Adrenal gland (tissue), 12 donors: Measurements from ENCODE around the gene MCTP1. TPM values are rescaled to one million over a fixed set of nuclear protein-coding genes. Genes with fewer than 3 reads are reported as not detected.

Experiments
- DNase-seq, 7 donors: peaks; one replicate each; pipeline ENCODE4 v3.0.0-alpha.2; 2019 to 2020
- H3K27ac ChIP-seq, 5 donors: fragments of 200-600 bp; sonication (generic) in 4 of 5; 1 replicate in 3 of 5; 2 replicates in 2 of 5; pipeline versions ENCODE4 v1.5.1 to v1.8.0; 2016 to 2020; ENCODE audit warnings: mild to moderate bottlenecking in 1 of 5
- H3K27me3 ChIP-seq: fragments of 200-600 bp; 2 replicates; pipeline ENCODE4 v1.8.0; 2021
- H3K36me3 ChIP-seq, 2 donors: fragments of 200-600 bp; replicated peaks in 1 of 2; 1 replicate in 1 of 2; 2 replicates in 1 of 2; pipeline versions ENCODE4 v1.5.1 to v1.8.0; 2018 to 2022
- H3K4me1 ChIP-seq, 2 donors: fragments of 200-600 bp; replicated peaks in 1 of 2; 1 replicate in 1 of 2; 2 replicates in 1 of 2; pipeline versions ENCODE4 v1.5.1 to v1.8.0; 2018 to 2021
- H3K4me3 ChIP-seq, 4 donors: fragments of 200-600 bp; sonication (generic) in 3 of 4; one replicate each; pipeline ENCODE4 v1.5.1; 2016 to 2018
- H3K9me3 ChIP-seq, 3 donors: fragments of 200-600 bp; sonication (generic) in 1 of 3; replicated peaks in 1 of 3; 1 replicate in 2 of 3; 2 replicates in 1 of 3; pipeline versions ENCODE4 v1.5.1 to v1.8.0; 2016 to 2021
- CTCF ChIP-seq, 6 experiments: fragments of 450-650 bp in 4 of 6; fragments of 200-600 bp in 2 of 6; sonication (generic) in 1 of 6; IDR thresholded peaks; 1 replicate in 5 of 6; 2 replicates in 1 of 6; pipeline versions ENCODE4 v1.5.1 to v1.8.0; 2016 to 2021; ENCODE audit warnings: antibody characterized with exemption in 6 of 6, mild to moderate bottlenecking in 2 of 6, moderate library complexity in 1 of 6
- POLR2A ChIP-seq, 2 donors: fragments of 450-650 bp; IDR thresholded peaks; one replicate each; pipeline ENCODE4 v1.6.1; 2017; ENCODE audit warnings: antibody characterized with exemption in 2 of 2, mild to moderate bottlenecking in 2 of 2, moderate library complexity in 1 of 2
- WGBS, 4 donors: extraction: QIAGEN DNeasy Blood & Tissue Kit in 2 of 4; methylation state at CpG; one replicate each; pipeline versions ENCODE4 v1.1.5 to v1.1.7; 2013 to 2017; 5-methylcytosine and 5-hydroxymethylcytosine counted together
- intact Hi-C, 2 donors: fragments of 100-400 bp; cut with DNase I; formaldehyde crosslinking; loops; one replicate each; pipeline versions ENCODE4 v1.14.1 to v1.15.0; 2022 to 2023
- polyA plus RNA-seq, 3 donors: library from polyadenylated mRNA; stranded (reverse); fragments of 200-250 nt in 2 of 3; fragments of 350-450 nt in 1 of 3; fragmentation: Illumina TruSeq in 1 of 3; extraction: RNeasy Lipid Tissue Mini Kit (QIAGEN cat#74804) in 1 of 3; gene quantifications; one replicate each; pipeline ENCODE4 v1.2.3, GENCODE V29; 2013 to 2014
- total RNA-seq, 9 donors: library from RNA; depleted of rRNA in 4 of 9; stranded (reverse); fragments of >200 nt in 4 of 9; fragments of 120-200 nt in 1 of 9; fragmentation: NEBNext Ultra II Directional in 1 of 9; extraction: Animal tissue kit (Norgen Biotek cat#: 25700) in 1 of 9; gene quantifications; one replicate each; pipeline versions ENCODE4 v1.1.0 to v1.2.4, GENCODE V29; 2013 to 2023
- donor health status: healthy with polysubstance abuse.
- donor health status: Bipolar disorder and iron deficiency.
- donor health status: DM: yes; HTN: yes; CAD: no.
- donor health status: DM: no; HTN: no; CAD: no.
- donor health status: DM: no; HTN: no; CAD: no.
- donor health status: DM: yes; HTN: yes; CAD: no.

Gene MCTP1
- total and polyA plus RNA-seq, 12 donors, result 1.2 to 20.1 (median 5.1) TPM

- no peak for DNase-seq
- 59 to 67% (median 60%) methylated on average over 2 of the region's 2 CpGs for WGBS, 4 donors
- intact Hi-C loops, result no loop called here
- H3K27ac ChIP-seq, result no peak overlapping the region
- H3K36me3 ChIP-seq, result no peaks in the 10 kb centered on the region
- H3K4me3 ChIP-seq, result no peak overlapping the region
- TF ChIP-seq CTCF (IDR thresholded peaks at IDR 0.05) (no peak), POLR2A (IDR thresholded peaks at IDR 0.05) (no peak)
- H3K4me1 ChIP-seq, result no peaks in the 10 kb centered on the region
- no peaks in the 10 kb centered on the region for H3K27me3 ChIP-seq
- H3K9me3 ChIP-seq, result no peaks in the 10 kb centered on the region
Measured at GRCh38 chr5:95090774-95091173, 194.1 kb downstream of the MCTP1 start.

- Histone ChIP-seq H3K4me1 (no peaks in the 10 kb centered on the region), H3K27ac (peak overlapping the region in 1 of 5 donors; percentile 61), H3K27me3 (no peaks in the 10 kb centered on the region), H3K36me3 (no peaks in the 10 kb centered on the region), H3K9me3 (no peaks in the 10 kb centered on the region), H3K4me3 (no peak overlapping the region)
- intact Hi-C loops, result no loop called here
- peak in 1 of 7 donors; percentile 12 for DNase-seq
- 54 to 69% (median 63%) methylated on average over 7 of the region's 7 CpGs for WGBS, 4 donors
- TF ChIP-seq CTCF (IDR thresholded peaks at IDR 0.05) (no peak), POLR2A (IDR thresholded peaks at IDR 0.05) (no peak)
Measured at GRCh38 chr5:95087816-95088317, 197.0 kb downstream of the MCTP1 start.

GRCh38 chr5:95086927-95087815 lies 197.7 kb downstream of the MCTP1 start:
- DNase-seq, result no peak
- no peak overlapping the region for H3K4me3 ChIP-seq
- TF ChIP-seq POLR2A (IDR thresholded peaks at IDR 0.05) (no peak), CTCF (IDR thresholded peaks at IDR 0.05) (no peak)
- no peaks in the 10 kb centered on the region for H3K27me3 ChIP-seq
- 41 to 63% (median 53%) methylated on average over 6 of the region's 6 CpGs for WGBS, 4 donors
- intact Hi-C loops, result no loop called here
- no peaks in the 10 kb centered on the region for H3K36me3 ChIP-seq
- H3K27ac ChIP-seq, result peak overlapping the region in 1 of 5 donors; percentile 61
- no peaks in the 10 kb centered on the region for H3K9me3 ChIP-seq
- no peaks in the 10 kb centered on the region for H3K4me1 ChIP-seq

- Histone ChIP-seq H3K36me3 (no peaks in the 10 kb centered on the region), H3K27ac (no peak overlapping the region), H3K4me1 (no peaks in the 10 kb centered on the region), H3K27me3 (no peaks in the 10 kb centered on the region), H3K9me3 (no peaks in the 10 kb centered on the region), H3K4me3 (no peak overlapping the region)
- DNase-seq, result no peak
- intact Hi-C loops, result no loop called here
- TF ChIP-seq CTCF (IDR thresholded peaks at IDR 0.05) (no peak), POLR2A (IDR thresholded peaks at IDR 0.05) (no peak)
Measured at GRCh38 chr5:95084757-95085156, 200.1 kb downstream of the MCTP1 start.
